Duodenal mucosa (tissue), 2 donors: ENCODE data around the gene TBC1D4.

ENCODE experiments used
- H3K27ac ChIP-seq: one replicate; pipeline ENCODE4 v1.7.0; 2013; ENCODE audit warnings: low read depth, low read length
- H3K27me3 ChIP-seq, 2 donors: one replicate each; pipeline ENCODE4 v1.7.0; 2013; ENCODE audit warnings: low read length in 2 of 2, control low read depth in 1 of 2; ENCODE audit not compliant: insufficient read depth in 2 of 2, control insufficient read depth in 1 of 2
- H3K36me3 ChIP-seq, 2 donors: one replicate each; pipeline ENCODE4 v1.7.0; 2013; ENCODE audit warnings: low read length in 2 of 2, control low read depth in 1 of 2; ENCODE audit not compliant: insufficient read depth in 2 of 2, control insufficient read depth in 1 of 2
- H3K4me1 ChIP-seq, 2 donors: one replicate each; pipeline ENCODE4 v1.7.0; 2013; ENCODE audit warnings: low read length in 2 of 2, control low read depth in 1 of 2; ENCODE audit not compliant: insufficient read depth in 2 of 2, control insufficient read depth in 1 of 2
- H3K4me3 ChIP-seq, 2 donors: one replicate each; pipeline ENCODE4 v1.7.0; 2013; ENCODE audit warnings: low read length in 2 of 2, low read depth in 1 of 2
- H3K9ac ChIP-seq, 2 donors: one replicate each; pipeline ENCODE4 v1.7.0; 2013; ENCODE audit warnings: low read length in 2 of 2, low read depth in 1 of 2
- H3K9me3 ChIP-seq, 2 donors: one replicate each; pipeline ENCODE4 v1.7.0; 2013; ENCODE audit warnings: low read length in 2 of 2, control low read depth in 1 of 2; ENCODE audit not compliant: control insufficient read depth in 1 of 2

The TBC1D4 gene

GRCh38 chr13:75329723-75330122 is 152.2 kb downstream of the TBC1D4 start:
- no peak overlapping the region for H3K4me3 ChIP-seq
- H3K4me1 ChIP-seq: peaks cover 0 to 3% of the 10 kb centered on the region in 2 donors
- no peak overlapping the region for H3K9ac ChIP-seq
- no peaks in the 10 kb centered on the region for H3K9me3 ChIP-seq
- H3K27ac ChIP-seq: no peak overlapping the region
- no peaks in the 10 kb centered on the region for H3K36me3 ChIP-seq
- no peaks in the 10 kb centered on the region for H3K27me3 ChIP-seq

DNA sequence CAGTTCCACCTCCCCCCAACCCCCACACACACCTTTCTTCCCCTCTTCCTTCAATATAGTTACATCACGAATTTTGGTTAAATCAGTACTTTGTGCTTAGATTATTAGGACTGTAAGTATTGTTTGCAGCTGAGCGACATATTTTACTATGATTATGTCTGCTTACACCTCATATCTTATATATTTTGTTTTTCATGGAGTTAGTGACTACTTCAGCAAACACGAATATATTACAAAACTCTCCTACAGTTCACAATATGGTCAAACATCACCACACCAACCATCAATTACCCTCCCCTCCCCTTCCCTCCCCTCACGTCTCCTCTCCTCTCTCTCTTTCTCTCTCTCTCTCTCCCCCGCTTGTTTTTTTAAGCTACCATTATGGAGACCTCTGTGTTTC is 152.9 kb downstream of the TBC1D4 start:
- Histone ChIP-seq H3K27me3 (no peaks in the 10 kb centered on the region), H3K9ac (no peak overlapping the region), H3K4me1 (peaks cover 0 to 3% of the 10 kb centered on the region in 2 donors), H3K36me3 (no peaks in the 10 kb centered on the region), H3K4me3 (no peak overlapping the region), H3K27ac (no peak overlapping the region), H3K9me3 (no peaks in the 10 kb centered on the region)

- Histone ChIP-seq H3K4me1 (peaks cover 0 to 3% of the 10 kb centered on the region in 2 donors), H3K27me3 (no peaks in the 10 kb centered on the region), H3K36me3 (no peaks in the 10 kb centered on the region), H3K9ac (no peak overlapping the region), H3K9me3 (no peaks in the 10 kb centered on the region), H3K27ac (no peak overlapping the region), H3K4me3 (no peak overlapping the region)
These were observed 154.8 kb downstream of the TBC1D4 start for GRCh38 chr13:75327135-75327510.

DNA sequence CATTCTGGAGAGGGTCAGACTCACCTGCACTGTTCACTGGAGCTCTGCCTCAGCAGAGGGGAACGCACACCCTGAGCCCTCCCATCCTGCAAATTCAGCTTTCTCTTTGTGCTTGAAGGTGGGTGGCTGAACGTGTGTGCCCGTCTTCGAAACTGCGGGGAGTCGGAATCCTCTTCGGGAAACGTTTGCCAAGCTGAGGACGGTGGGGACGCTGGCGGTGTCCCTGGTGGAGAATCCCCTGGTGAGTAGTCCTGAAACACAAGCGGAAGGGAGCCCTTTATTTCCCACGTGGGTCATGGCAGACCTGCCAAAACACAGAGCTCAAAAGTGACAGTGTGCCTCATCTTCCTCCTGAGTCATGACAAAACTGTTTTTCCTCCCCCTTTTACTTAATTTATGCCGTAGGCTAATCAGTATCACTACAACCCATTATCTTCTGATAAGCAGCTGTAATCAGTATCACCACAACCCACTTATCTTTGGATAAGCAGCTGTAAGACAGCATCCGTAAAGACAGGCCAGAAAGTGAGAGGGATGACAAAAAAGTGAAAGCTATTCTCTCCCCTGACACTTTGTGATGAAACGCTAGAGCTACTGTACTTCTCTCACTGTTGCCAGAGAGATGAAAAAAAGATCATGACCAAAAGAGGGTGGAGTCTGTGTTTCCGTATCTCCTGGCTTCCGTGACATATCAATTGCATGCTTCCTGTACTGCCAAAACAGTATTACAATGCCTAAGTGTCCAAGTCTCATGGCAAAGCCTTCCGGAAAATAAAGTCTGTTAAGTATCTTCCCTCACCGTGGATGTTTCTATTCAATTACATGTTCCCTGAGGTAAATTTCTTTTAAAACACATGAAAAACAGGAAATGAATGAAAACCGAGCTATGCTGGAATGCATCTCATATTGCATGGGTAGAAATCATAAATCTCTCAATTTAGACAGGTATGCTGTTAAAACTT is 155.5 kb downstream of the TBC1D4 start:
- H3K9ac ChIP-seq: peak overlapping the region in 1 of 2 donors; percentile 15
- no peaks in the 10 kb centered on the region for H3K9me3 ChIP-seq
- no peak overlapping the region for H3K27ac ChIP-seq
- H3K4me1 ChIP-seq: peaks cover 0 to 3% of the 10 kb centered on the region in 2 donors
- peak overlapping the region; percentile 18 to 32 for H3K4me3 ChIP-seq
- H3K36me3 ChIP-seq: no peaks in the 10 kb centered on the region
- H3K27me3 ChIP-seq: no peaks in the 10 kb centered on the region

GRCh38 chr13:75325711-75326110 is 156.3 kb downstream of the TBC1D4 start:
- Histone ChIP-seq H3K9me3 (no peaks in the 10 kb centered on the region), H3K9ac (no peak overlapping the region), H3K4me1 (peaks cover 0 to 3% of the 10 kb centered on the region in 2 donors), H3K27ac (no peak overlapping the region), H3K4me3 (peak overlapping the region in 1 of 2 donors; percentile 32), H3K27me3 (no peaks in the 10 kb centered on the region), H3K36me3 (no peaks in the 10 kb centered on the region)

DNA sequence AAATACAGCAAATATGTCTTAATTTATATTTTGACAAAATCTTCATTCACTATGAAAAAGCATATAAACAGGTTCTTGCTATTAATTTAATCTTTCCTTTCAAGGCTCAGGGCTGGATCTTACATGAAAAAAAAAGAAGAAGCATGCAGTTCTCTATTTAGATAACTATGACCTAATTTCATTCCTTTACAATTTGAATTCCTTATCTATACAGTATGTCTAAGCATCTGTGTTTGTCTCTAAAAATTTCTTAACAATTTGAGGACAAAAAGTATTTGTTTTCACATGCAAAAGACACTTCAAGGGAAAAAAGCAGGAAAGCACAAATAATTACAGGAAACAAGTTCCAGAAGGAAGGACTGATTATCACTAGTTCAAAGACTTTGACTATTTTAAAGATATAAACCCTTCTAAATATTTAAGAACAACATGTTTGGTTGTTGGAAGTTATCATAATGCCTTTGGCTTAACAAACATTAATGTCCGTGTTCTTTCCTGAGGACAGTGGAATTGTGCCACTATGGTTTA is 157.5 kb downstream of the TBC1D4 start:
- Histone ChIP-seq H3K27ac (no peak overlapping the region), H3K9me3 (no peaks in the 10 kb centered on the region), H3K4me3 (no peak overlapping the region)

DNA sequence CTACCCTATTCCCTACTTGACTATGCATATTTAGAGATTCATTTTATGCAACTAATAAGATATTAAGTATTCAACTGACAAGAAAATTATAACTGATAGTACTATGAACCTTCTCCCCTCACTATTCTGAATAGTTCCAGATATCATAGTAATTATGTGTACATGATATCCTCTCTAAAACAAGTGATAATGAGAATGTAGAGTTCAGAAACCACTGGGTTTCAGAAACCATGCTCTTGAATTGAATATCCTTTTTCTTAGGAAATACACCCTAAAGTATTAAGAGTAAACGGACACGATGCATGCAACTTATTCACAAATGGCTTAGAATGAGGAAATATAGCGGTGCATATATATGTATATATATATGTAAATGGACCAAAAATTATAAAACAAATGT is 160.9 kb downstream of the TBC1D4 start:
- Histone ChIP-seq H3K9me3 (no peaks in the 10 kb centered on the region), H3K27me3 (no peaks in the 10 kb centered on the region), H3K9ac (no peak overlapping the region), H3K4me3 (no peak overlapping the region), H3K27ac (no peak overlapping the region), H3K4me1 (no peaks in the 10 kb centered on the region), H3K36me3 (no peaks in the 10 kb centered on the region)

More for the DNA sequence above, 157.5 kb downstream of the TBC1D4 start:
- Histone ChIP-seq H3K4me1 (no peaks in the 10 kb centered on the region), H3K36me3 (no peaks in the 10 kb centered on the region), H3K9ac (no peak overlapping the region), H3K27me3 (no peaks in the 10 kb centered on the region)

GRCh38 chr13:75319254-75319653 is 162.7 kb downstream of the TBC1D4 start:
- Histone ChIP-seq H3K9ac (no peak overlapping the region), H3K4me3 (no peak overlapping the region), H3K9me3 (no peaks in the 10 kb centered on the region), H3K27ac (no peak overlapping the region), H3K36me3 (no peaks in the 10 kb centered on the region), H3K4me1 (peaks cover 0 to 3% of the 10 kb centered on the region in 2 donors), H3K27me3 (no peaks in the 10 kb centered on the region)

DNA sequence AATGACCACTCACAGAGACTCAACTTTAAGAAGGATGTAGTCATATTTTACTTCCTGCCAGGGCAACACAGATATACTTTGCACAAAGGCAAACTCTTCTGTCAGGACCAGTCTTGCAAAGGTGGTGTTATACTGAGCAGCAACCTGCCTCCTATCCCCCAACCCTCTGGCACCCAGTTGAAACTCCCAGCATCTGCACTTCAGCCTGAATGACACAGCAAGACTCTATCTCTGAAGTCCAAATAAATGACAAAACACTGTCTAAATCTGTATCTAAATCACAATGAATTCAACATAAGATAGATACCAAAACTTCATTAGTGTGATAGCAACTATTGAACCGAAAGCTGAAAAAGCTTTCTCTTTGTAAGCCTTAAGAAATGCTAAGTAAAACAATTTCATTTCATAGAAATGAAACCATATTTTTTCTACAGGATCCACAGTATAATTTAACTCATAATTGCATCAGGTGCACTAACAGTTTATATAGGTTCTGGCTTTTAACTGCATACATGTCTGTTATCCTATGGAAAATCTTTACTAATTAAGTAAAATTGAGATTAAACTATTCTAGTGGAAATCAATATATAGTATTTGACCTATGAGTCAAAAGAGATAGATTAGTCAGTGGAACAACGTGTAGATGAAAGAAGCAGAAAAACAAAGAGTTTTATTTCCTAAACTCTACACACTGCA is 163.7 kb downstream of the TBC1D4 start:
- H3K9ac ChIP-seq: no peak overlapping the region
- no peaks in the 10 kb centered on the region for H3K27me3 ChIP-seq
- H3K36me3 ChIP-seq: no peaks in the 10 kb centered on the region
- no peaks in the 10 kb centered on the region for H3K9me3 ChIP-seq
- H3K4me1 ChIP-seq: peaks cover 0 to 3% of the 10 kb centered on the region in 2 donors
- no peak overlapping the region for H3K4me3 ChIP-seq
- H3K27ac ChIP-seq: no peak overlapping the region

- Histone ChIP-seq H3K27me3 (no peaks in the 10 kb centered on the region), H3K36me3 (peaks cover 0 to 8% of the 10 kb centered on the region in 2 donors), H3K9ac (no peak overlapping the region), H3K27ac (no peak overlapping the region), H3K9me3 (no peaks in the 10 kb centered on the region), H3K4me1 (peaks cover 0 to 3% of the 10 kb centered on the region in 2 donors), H3K4me3 (no peak overlapping the region)
These were observed 165.5 kb downstream of the TBC1D4 start for GRCh38 chr13:75316427-75316826.
